ENCODE results near the gene SLC25A23.

DNA sequence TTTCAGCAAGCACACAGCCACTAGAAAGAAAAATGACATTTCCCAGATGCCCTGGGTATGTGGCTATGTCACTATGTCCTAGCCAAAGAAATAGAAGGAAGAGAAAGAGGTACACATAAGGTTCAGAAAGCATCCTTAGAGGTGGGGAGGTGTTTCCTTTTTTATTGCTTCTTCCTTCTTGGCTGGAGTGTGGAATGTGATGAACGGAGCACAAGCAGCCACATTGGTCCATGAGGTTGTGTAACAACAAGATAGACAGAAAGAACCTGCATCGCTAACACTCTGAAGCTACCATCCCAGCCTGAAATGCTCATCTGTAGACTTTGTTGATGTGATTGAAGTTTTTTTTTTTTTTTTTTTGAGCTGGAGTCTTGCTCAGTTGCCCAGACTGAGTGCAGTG lies 6.7 kb downstream of the SLC25A23 start:
- TF ChIP-seq GABPA (IDR thresholded peaks at IDR 0.05 in 1 of 2, conservative IDR thresholded peaks at IDR 0.05 in 1 of 2) (no peak), TAF1 (conservative IDR thresholded peaks at IDR 0.05) (no peak), CTCF (IDR thresholded peaks at IDR 0.05; ENCODE audit: low read depth, low read length, missing input control) (no peak), YY1 (IDR thresholded peaks at IDR 0.05) (no peak), SP1 (IDR thresholded peaks at IDR 0.05) (no peak), FOXA1 (IDR thresholded peaks at IDR 0.05) (no peak), JUND (IDR thresholded peaks at IDR 0.05) (no peak), HNF4A (conservative IDR thresholded peaks at IDR 0.05) (no peak), EGR1 (IDR thresholded peaks at IDR 0.05; ENCODE audit: low read depth in 2 of 2) (no peak), REST (IDR thresholded peaks at IDR 0.05) (no peak)
- TF ChIP-seq, protein P1, sequence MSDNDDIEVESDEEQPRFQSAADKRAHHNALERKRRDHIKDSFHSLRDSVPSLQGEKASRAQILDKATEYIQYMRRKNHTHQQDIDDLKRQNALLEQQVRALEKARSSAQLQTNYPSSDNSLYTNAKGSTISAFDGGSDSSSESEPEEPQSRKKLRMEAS (IDR thresholded peaks at IDR 0.05) = no peak
